KOPT-K1 (cell line): ENCODE results near the gene CENATAC.
"Not testable (repeated sequence)": the region's sequence is repeated elsewhere in the genome, so short reads cannot be mapped to it uniquely, and the experiment has no call there.

Experiments used
- H3K27ac ChIP-seq: fragments of 200-600 bp; sonication (generic); 2 replicates; pipeline ENCODE4 v1.5.1; 2016; ENCODE audit warnings: antibody characterized with exemption, mild to moderate bottlenecking, low read depth, low read length; ENCODE audit not compliant: poor library complexity, severe bottlenecking
- H3K36me3 ChIP-seq: fragments of 200-600 bp; sonication (generic); 2 replicates; pipeline ENCODE4 v1.5.1; 2017; ENCODE audit warnings: antibody characterized with exemption, mild to moderate bottlenecking, low read length, moderate library complexity; ENCODE audit not compliant: insufficient read depth
- H3K9me3 ChIP-seq: fragments of 200-600 bp; sonication (generic); 2 replicates; pipeline ENCODE4 v1.5.1; 2017; ENCODE audit warnings: antibody characterized with exemption, low read length, mild to moderate bottlenecking; ENCODE audit not compliant: insufficient read depth, poor library complexity, severe bottlenecking

The CENATAC gene

DNA sequence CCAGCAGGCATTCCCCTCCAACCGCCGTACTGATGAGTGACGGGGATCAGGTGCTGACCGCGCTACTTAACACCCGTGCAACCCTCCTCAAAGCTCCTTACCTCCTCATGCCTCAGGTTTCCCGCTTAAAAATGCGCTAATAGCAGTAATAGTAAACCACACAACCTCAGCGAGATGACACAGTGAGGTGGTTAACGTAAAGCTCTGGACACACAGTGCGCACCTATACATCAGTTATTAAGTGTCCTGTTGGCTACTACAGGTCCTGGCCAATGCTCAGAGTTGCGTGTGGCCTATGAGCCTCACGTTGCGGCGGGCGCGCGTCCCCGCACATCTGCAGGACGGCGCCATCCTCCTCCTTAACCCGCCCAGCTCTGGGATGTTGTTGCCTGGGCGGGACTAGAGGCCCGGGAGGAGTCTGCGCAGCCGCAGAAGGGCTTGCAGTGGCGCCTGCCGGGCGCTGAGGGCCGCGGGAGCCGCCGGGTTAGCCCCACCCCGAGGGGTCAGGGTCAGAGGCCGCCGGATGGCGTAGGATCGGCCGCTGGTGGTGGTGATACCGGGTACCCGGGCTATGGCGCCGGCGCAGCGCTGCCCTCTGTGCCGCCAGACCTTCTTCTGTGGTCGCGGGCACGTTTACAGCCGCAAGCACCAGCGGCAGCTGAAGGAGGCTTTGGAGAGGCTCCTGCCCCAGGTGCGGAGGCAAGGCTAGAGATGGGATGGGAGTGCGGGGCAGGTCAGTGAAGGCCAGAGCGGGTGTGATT lies at the start of gene CENATAC:
CENATAC (plus strand) TSS at position 512 of the 761 bp plus-strand sequence; CDS start at position 572, 60 bp downstream.
- Histone ChIP-seq H3K27ac (peak within 1 kb of the TSS; percentile 97), H3K36me3 (peaks cover 44% of the 10 kb centered on the region)

GRCh38 chr11:118953265-118953664 lies 44.7 kb upstream of the CENATAC start:
- H3K27ac ChIP-seq: no peak overlapping the region
- no peaks in the 10 kb centered on the region for H3K36me3 ChIP-seq
- no peaks in the 10 kb centered on the region for H3K9me3 ChIP-seq

More for the DNA sequence above, at the start of gene CENATAC:
- no peaks in the 10 kb centered on the region for H3K9me3 ChIP-seq

DNA sequence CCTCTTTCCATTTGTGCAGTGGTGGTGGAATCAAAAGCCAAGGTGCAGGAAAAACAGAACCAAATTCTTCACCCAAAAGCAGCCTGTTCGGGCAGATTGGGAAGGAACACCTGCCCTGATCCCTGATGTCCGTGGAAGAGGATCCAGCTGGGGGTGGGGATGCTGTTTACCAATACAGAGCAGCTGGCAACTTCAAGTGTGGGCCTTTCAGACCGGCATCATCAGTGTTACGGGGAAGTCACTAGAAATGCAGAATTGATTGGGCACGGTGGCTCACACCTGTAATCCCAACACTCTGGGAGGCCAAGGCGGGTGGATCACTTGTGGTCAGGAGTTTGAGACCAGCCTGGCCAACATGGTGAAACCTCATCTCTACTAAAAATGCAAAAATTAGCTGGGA lies 44.0 kb upstream of the CENATAC start:
- not testable (repeated sequence) for H3K27ac ChIP-seq, H3K36me3 ChIP-seq, H3K9me3 ChIP-seq

DNA sequence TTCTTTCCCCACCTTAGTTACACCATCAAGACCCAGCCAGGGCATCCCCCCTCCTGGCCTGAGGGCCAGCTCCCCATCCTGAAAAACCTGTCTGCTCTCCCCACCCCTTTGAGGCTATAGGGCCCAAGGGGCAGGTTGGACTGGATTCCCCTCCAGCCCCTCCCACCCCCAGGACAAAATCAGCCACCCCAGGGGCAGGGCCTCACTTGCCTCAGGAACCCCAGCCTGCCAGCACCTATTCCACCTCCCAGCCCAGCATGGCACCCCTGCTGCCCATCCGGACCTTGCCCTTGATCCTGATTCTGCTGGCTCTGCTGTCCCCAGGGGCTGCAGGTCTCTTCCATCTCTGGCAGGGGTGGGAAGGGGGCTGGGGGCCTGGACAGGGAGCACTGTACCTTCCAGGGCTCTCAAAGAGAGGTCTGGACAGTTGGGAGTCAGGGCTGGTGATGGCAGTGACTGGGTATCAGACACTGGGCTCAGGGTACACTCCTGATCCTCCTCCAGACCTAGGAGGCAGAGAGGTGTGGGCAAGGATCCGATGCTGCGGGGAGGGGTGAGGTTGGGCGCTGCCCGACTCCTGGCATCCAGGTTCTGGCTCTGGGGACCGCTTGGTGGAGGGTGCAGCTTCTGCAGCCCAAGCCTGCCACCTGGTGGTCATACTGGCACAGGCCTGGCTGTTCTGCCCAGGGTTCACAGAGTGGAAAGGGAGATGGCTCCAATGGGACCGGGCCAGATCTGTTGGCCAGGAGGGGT lies 41.7 kb upstream of the CENATAC start, which contains the start of gene UPK2:
UPK2 (plus strand) TSS at position 205 of the 753 bp plus-strand sequence; CDS start at position 258, 53 bp downstream.
- Histone ChIP-seq H3K27ac (no peak within 1 kb of the TSS), H3K36me3 (no peaks in the 10 kb centered on the region), H3K9me3 (no peaks in the 10 kb centered on the region)

DNA sequence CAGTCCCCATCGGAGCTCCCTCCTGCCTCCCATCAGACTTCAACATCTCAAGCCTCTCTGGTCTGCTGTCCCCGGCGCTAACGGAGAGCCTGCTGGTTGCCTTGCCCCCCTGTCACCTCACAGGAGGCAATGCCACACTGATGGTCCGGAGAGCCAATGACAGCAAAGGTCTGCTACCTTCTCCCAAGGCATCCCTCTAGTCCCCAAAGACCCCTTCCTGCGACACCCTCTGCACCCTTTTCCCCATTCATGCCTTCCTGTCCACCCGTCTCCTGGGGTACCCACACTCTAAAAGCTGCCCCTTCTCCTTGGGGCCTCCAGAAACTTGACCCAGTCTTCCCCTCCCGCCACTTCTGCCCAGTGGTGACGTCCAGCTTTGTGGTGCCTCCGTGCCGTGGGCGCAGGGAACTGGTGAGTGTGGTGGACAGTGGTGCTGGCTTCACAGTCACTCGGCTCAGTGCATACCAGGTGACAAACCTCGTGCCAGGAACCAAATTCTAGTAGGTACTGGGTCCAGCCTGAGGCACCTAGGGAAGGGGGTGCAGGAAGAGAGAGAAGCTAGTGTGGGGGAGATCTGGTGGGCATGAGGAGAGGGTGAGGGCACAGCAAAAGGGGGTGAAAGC lies 41.0 kb upstream of the CENATAC start:
- Histone ChIP-seq H3K27ac (no peak overlapping the region), H3K36me3 (no peaks in the 10 kb centered on the region), H3K9me3 (no peaks in the 10 kb centered on the region)

DNA sequence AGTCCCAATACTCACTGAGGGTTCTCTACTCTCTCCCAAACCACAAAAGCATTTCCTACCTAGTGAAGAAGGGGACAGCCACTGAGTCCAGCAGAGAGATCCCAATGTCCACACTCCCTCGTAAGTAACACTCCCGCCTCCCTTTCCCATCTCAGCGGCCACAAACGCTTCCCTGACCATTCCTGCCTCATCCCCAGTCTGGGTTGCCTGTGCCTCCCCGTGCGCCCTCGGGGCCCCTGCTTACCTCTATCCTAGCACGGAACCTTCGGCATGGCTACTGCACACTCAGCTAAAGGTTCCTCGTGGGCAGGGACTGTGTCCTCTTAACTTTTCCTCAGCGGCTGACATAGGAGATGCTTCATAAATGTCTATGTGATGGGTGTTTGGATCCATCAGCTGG lies 40.4 kb upstream of the CENATAC start:
- H3K9me3 ChIP-seq: no peaks in the 10 kb centered on the region
- H3K36me3 ChIP-seq: no peaks in the 10 kb centered on the region
- no peak overlapping the region for H3K27ac ChIP-seq

DNA sequence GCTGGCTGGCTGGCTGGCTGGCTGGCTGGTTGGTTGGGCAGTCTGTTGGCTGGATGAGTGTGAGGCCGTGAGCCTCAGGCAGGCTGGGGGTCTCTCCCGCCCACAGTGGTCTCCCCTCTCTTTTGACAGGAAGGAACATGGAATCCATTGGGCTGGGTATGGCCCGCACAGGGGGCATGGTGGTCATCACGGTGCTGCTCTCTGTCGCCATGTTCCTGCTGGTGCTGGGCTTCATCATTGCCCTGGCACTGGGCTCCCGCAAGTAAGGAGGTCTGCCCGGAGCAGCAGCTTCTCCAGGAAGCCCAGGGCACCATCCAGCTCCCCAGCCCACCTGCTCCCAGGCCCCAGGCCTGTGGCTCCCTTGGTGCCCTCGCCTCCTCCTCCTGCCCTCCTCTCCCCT lies 40.0 kb upstream of the CENATAC start:
- Histone ChIP-seq H3K27ac (no peak overlapping the region), H3K9me3 (no peaks in the 10 kb centered on the region), H3K36me3 (no peaks in the 10 kb centered on the region)

DNA sequence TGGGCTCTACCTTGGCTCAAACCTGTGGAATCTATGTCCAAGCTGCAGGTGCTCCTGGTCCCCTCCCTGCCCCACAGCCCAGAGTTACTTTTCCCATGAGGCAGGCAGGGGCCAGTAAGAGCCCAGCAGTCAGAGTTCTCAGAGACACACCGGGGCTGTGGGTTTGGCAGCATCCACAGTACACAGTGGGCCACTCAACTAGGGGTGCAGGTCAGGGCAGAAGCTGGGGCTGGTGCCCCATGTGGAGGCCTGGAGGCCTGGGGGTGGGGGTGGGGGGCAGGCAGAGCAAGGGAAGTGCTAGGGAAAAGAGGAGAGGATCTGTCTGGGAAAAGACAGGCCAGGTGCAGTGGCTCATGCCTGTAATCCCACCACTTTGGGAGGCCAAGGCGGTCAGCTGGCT lies 39.4 kb upstream of the CENATAC start:
- no peaks in the 10 kb centered on the region for H3K36me3 ChIP-seq
- no peak overlapping the region for H3K27ac ChIP-seq
- H3K9me3 ChIP-seq: no peaks in the 10 kb centered on the region

- H3K36me3 ChIP-seq: no peaks in the 10 kb centered on the region
- H3K9me3 ChIP-seq: no peaks in the 10 kb centered on the region
- H3K27ac ChIP-seq: no peak overlapping the region
Observed at GRCh38 chr11:118961189-118961588, 36.7 kb upstream of the CENATAC start.

GRCh38 chr11:118961591-118961990 lies 36.3 kb upstream of the CENATAC start:
- no peaks in the 10 kb centered on the region for H3K9me3 ChIP-seq
- no peak overlapping the region for H3K27ac ChIP-seq
- no peaks in the 10 kb centered on the region for H3K36me3 ChIP-seq

DNA sequence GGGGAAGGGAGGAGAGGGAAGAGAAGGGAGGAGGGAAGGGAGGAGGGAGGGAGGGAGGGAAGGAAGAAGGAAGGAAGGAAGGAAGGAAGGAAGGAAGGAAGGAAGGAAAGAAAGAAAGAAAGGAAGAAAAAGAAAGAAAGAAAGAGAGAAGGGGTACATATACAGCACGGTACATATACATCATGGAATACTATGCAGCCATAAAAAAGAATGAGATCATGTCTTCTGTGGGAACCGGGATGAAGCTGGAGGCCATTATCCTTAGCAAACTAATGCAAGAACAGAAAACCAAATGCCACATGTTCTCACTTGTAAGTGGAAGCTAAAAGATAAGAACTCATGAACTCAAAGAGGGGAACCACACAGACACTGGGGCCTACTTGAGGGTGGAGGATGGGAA lies 28.4 kb upstream of the CENATAC start:
- H3K36me3 ChIP-seq, H3K9me3 ChIP-seq, H3K27ac ChIP-seq: not testable (repeated sequence)

DNA sequence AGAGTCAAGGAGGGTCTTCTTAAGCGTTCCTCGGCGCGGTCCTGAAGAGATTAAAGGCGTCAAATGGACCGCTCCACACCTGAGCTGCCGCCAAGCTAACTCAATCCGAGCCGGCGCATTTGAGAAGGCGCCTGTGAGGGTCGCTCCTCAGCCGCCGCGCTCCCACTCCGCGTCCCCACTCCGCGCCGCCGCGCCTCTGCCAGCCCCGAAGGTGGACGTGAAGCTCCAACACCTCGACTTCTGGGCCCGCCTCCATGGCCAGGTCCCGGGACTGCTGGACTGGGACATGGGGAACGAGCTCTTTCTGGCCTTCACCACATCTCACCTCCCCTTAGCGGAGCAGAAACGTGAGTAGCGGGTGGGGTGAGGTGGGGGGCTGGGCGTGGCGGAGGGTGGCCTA lies 26.3 kb upstream of the CENATAC start, which contains the start of gene FOXR1:
FOXR1 (plus strand) TSS at position 116 of the 400 bp plus-strand sequence; CDS start at position 287, 171 bp downstream.
- Histone ChIP-seq H3K9me3 (no peaks in the 10 kb centered on the region), H3K27ac (no peak within 1 kb of the TSS), H3K36me3 (no peaks in the 10 kb centered on the region)

DNA sequence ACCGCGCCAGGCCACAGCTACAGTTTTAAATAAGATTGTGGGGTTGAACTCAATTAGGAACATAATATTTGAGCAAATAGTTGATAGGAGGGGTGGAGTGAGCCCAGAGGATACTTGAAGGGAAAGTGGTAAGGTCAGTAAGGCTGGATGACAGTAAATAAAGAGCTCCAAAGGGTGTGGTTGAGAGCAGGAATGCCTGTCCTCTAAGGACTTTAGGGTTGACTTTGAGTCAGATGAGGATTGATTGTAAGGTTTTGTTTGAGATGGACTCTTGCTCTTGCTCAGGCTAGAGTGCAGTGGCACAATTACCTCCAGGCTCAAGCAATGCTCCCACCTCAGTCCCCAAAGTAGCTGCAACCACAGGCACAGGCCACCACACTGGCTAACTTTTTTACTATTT lies 24.0 kb upstream of the CENATAC start:
- Histone ChIP-seq H3K27ac (no peak overlapping the region), H3K36me3 (no peaks in the 10 kb centered on the region), H3K9me3 (no peaks in the 10 kb centered on the region)

- Histone ChIP-seq H3K27ac (no peak overlapping the region), H3K36me3 (no peaks in the 10 kb centered on the region), H3K9me3 (no peaks in the 10 kb centered on the region)
Observed at GRCh38 chr11:118975771-118976709, 21.9 kb upstream of the CENATAC start.
